ENCODE data around the gene MAP1A. TPM values are rescaled to one million over a fixed set of nuclear protein-coding genes. Genes with fewer than 3 reads are reported as not detected.
"Not testable (repeated sequence)": the region's sequence is repeated elsewhere in the genome, so short reads cannot be mapped to it uniquely, and the experiment has no call there.

Gene MAP1A
- polyA plus RNA-seq, 1 donor from 2014 or later = 3.4 TPM

- H3K27ac ChIP-seq (ENCODE audit: low read length) = no peak overlapping the region
- H3K27me3 ChIP-seq (ENCODE audit: insufficient read depth, low read depth, low read length) = no peaks in the 10 kb centered on the region
- H3K9ac ChIP-seq (ENCODE audit: low read length) = no peak overlapping the region
Observed at GRCh38 chr15:43529587-43530345, 12.4 kb downstream of the MAP1A start.

GRCh38 chr15:43531018-43531670 lies 13.7 kb downstream of the MAP1A start:
- H3F3A ChIP-seq (ENCODE audit: insufficient read depth, low read length, poor library complexity, severe bottlenecking) = no peaks in the 10 kb centered on the region
- no peak overlapping the region for H3K27ac ChIP-seq (ENCODE audit: low read length)
- no peaks in the 10 kb centered on the region for H3K79me2 ChIP-seq (replicated peaks; ENCODE audit: insufficient read depth, low read length)
- H3K9ac ChIP-seq (ENCODE audit: low read length) = no peak overlapping the region
- no peak overlapping the region for H3K4me3 ChIP-seq (ENCODE audit: low read length)
- TF ChIP-seq REST (IDR thresholded peaks at IDR 0.05; ENCODE audit: borderline replicate concordance) (no peak), POLR2AphosphoS5 (IDR thresholded peaks at IDR 0.05) (no peak), SMC3 (conservative IDR thresholded peaks at IDR 0.05; ENCODE audit: poor library complexity) (no peak)
- no peak overlapping the region for H3K4me2 ChIP-seq (ENCODE audit: low read length)
- no peak overlapping the region for H2AFZ ChIP-seq (ENCODE audit: low read depth, low read length)
- no peaks in the 10 kb centered on the region for H3K27me3 ChIP-seq (ENCODE audit: insufficient read depth, low read depth, low read length)
- H4K20me1 ChIP-seq (ENCODE audit: insufficient read depth) = no peaks in the 10 kb centered on the region
- no peaks in the 10 kb centered on the region for H3K9me3 ChIP-seq (ENCODE audit: low read length)
- no peaks in the 10 kb centered on the region for H3K9me2 ChIP-seq (ENCODE audit: insufficient read depth, low read length)
- peaks cover 9% of the 10 kb centered on the region for H3K36me3 ChIP-seq (ENCODE audit: insufficient read depth, low read length)

More at GRCh38 chr15:43529587-43530345, 12.4 kb downstream of the MAP1A start:
- Histone ChIP-seq H3F3A (ENCODE audit: insufficient read depth, low read length, poor library complexity, severe bottlenecking) (no peaks in the 10 kb centered on the region), H3K9me2 (ENCODE audit: insufficient read depth, low read length) (no peaks in the 10 kb centered on the region), H3K4me2 (ENCODE audit: low read length) (no peak overlapping the region), H3K9me3 (ENCODE audit: low read length) (peaks cover 3% of the 10 kb centered on the region), H3K79me2 (replicated peaks; ENCODE audit: insufficient read depth, low read length) (no peaks in the 10 kb centered on the region), H2AFZ (ENCODE audit: low read depth, low read length) (no peak overlapping the region), H3K4me3 (ENCODE audit: low read length) (no peak overlapping the region), H4K20me1 (ENCODE audit: insufficient read depth) (no peaks in the 10 kb centered on the region), H3K36me3 (ENCODE audit: insufficient read depth, low read length) (peaks cover 14% of the 10 kb centered on the region)
- no peak for TF ChIP-seq CTCF (IDR thresholded peaks at IDR 0.05; ENCODE audit: poor library complexity, severe bottlenecking)
- TF ChIP-seq SMC3 (conservative IDR thresholded peaks at IDR 0.05; ENCODE audit: poor library complexity) = no peak
- TF ChIP-seq REST (IDR thresholded peaks at IDR 0.05; ENCODE audit: borderline replicate concordance) = no peak

GRCh38 chr15:43532826-43533225 lies 15.4 kb downstream of the MAP1A start:
- not testable (repeated sequence) for H3K27me3 ChIP-seq (ENCODE audit: insufficient read depth, low read depth, low read length); H3K36me3 ChIP-seq (ENCODE audit: insufficient read depth, low read length); H3F3A ChIP-seq (ENCODE audit: insufficient read depth, low read length, poor library complexity, severe bottlenecking); H4K20me1 ChIP-seq (ENCODE audit: insufficient read depth); H3K9ac ChIP-seq (ENCODE audit: low read length); H3K9me3 ChIP-seq (ENCODE audit: low read length); H3K9me2 ChIP-seq (ENCODE audit: insufficient read depth, low read length); H3K79me2 ChIP-seq (replicated peaks; ENCODE audit: insufficient read depth, low read length); H3K4me3 ChIP-seq (ENCODE audit: low read length); H3K4me2 ChIP-seq (ENCODE audit: low read length); H3K27ac ChIP-seq (ENCODE audit: low read length); H2AFZ ChIP-seq (ENCODE audit: low read depth, low read length)

Data from neural cell (in vitro differentiated cells).